ENCODE data around the gene FUT8.
"Not testable (repeated sequence)": the region's sequence is repeated elsewhere in the genome, so short reads cannot be mapped to it uniquely, and the experiment has no call there.

The FUT8 gene

DNA sequence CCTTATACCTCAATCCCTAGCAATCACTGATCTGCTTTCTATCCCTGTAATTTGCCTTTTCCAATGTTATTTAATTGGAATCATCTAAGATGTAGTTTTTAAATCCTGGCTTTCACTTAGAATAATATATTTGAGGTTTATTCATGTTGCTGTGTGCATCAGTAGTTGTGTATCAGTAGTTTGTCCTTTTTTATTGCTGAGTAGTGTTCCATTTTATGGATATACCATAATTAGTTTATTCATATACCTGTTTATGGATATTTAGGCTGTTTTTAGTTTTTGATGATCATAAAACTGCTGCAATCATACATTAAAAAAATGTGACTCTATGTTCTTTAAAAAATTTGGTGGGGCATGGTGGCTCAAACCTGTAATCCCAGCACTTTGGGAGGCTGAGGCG lies 43.7 kb downstream of the FUT8 start:
- DNase-seq, result no peak

- no peak for DNase-seq
Observed at GRCh38 chr14:65461730-65462129, 49.2 kb downstream of the FUT8 start.

- peak; percentile 35 for DNase-seq
Observed at GRCh38 chr14:65462411-65462810, 49.9 kb downstream of the FUT8 start.

DNA sequence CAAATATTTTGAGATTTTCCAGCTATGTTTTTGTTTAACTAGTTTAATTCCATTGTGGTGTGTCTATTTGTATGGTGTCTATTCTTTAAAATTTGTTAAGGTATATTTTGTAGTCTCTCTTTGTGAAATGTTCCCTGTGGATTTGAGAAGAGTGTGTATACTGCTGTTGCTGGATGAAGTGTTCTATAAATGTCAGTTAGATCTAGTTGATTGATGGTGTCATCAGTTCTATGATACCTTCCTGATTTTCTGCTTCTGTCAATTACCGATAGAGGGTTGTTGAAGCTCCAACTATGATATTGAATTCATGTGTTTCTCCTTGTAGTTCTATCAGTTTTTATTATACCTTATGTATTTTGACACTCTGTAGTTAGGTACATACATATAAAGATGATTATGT lies 53.1 kb downstream of the FUT8 start:
- no peak for DNase-seq

DNA sequence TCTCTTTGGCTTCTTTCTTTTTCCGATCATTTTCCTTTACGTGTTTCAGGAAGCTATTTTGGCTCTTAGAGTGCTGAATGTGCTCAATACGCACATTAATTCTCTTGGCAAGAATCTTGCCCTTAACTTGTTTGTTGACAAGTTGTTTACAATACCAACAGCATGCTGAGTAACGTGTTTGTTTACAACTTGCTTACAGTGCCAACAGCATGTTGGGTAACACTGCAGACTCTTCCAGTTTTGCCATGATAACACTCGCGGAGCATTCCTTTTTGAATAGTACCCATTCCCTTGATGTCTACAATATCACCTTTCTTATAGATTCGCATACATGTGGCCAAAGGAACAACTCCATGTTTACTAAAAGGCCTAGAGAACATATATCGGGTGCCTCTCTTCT lies 55.4 kb downstream of the FUT8 start:
- DNase-seq, result not testable (repeated sequence)

GRCh38 chr14:65469903-65470302 lies 57.4 kb downstream of the FUT8 start:
- DNase-seq, result no peak

- DNase-seq, result no peak
Observed at GRCh38 chr14:65470404-65470880, 57.9 kb downstream of the FUT8 start.

- DNase-seq, result no peak
Observed at GRCh38 chr14:65471038-65471878, 58.7 kb downstream of the FUT8 start.

DNA sequence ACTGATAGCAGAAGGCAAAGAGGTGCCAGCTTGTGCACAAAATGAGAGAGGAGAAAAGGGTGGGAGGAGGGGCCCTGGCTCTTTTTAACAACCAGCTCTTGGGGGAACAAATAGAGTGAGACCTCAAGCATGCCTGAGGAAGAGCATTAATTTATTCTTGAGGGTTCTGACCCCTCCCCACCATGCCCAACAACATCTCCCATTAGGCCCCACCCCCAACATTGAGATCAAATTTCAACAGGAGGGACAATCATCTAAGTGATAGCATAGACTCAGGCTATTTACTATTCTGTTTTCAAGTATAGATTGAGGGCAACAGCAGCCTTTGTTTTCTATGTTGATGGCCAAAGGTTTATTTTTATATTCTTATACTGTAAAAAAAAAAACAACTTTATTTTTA lies 59.7 kb downstream of the FUT8 start:
- no peak for DNase-seq

GRCh38 chr14:65476273-65476941 lies 63.9 kb downstream of the FUT8 start:
- DNase-seq, result no peak

GRCh38 chr14:65476942-65477318 lies 64.4 kb downstream of the FUT8 start:
- no peak for DNase-seq

DNA sequence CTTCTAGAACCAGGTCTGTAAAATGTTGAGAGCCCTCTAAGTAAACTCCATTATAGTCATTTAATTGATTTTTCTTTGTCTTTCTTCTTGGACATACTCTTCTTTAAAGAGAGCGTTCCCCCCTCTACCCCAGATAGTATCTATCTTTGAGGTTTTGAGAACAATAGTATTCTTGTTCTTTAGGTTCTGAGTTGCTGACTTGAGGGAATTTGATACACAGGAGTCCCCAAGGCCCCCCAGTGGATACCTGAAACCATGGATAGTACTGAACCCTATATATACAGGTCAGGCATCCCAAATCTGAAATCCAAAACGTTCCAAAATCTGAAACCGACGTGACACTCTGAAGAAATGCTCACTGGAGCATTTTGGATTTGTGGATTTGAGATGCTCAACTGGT lies 65.5 kb downstream of the FUT8 start:
- no peak for DNase-seq

- no peak for DNase-seq
Observed at GRCh38 chr14:65478596-65478995, 66.1 kb downstream of the FUT8 start.

- no peak for DNase-seq
Observed at GRCh38 chr14:65479386-65479785, 66.9 kb downstream of the FUT8 start.

DNA sequence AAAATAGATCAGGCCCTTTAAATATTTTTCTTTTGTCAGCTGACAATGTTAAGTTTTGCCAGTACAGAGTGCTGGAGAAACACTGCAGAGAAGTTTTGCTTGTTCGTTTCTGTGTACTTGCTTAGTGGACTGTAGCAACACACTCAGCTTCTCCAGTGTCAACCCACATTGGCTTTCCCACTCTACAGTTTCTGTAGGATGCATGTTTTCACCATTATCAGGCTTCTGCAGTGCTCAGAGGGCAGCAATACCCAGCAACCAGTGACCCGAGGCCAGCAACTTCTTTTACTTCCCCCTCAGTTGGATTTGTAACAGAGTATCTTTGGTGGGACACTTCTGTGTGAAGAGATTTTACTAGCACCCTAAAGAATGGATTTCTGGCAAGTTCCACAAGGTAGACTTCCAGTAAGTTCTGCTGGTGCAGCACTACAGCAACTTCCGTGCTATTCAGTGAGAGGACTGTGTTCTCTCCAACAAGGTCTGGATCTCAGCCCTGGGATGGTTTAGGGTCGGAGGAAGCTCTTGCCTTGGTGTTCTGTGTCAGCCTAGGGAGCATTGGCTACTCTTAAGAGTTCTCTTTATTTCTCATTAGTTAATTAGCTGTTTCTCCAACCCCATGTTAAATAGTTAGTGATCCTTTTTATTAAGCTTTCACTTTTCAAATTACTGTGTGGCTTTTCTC lies 70.4 kb downstream of the FUT8 start:
- no peak for DNase-seq

DNA sequence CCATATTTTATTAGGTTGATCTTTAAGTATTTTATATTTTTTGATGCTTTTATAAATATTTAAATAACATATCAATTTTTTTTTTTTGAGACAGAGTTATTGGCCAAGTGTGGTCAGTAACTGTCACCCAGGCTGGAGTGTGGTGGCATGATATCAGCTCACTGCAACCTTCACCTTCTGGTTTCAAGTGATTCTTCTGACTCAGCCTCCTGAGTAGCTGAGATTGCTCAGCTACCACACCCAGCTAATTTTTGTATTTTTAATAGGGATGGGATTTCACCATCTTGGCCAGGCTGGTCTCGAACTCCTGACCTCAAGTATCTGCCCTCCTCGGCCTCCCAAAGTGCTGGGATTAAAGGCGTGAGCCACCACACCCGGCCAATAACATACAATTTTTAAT lies 71.1 kb downstream of the FUT8 start:
- DNase-seq, result no peak

DNA sequence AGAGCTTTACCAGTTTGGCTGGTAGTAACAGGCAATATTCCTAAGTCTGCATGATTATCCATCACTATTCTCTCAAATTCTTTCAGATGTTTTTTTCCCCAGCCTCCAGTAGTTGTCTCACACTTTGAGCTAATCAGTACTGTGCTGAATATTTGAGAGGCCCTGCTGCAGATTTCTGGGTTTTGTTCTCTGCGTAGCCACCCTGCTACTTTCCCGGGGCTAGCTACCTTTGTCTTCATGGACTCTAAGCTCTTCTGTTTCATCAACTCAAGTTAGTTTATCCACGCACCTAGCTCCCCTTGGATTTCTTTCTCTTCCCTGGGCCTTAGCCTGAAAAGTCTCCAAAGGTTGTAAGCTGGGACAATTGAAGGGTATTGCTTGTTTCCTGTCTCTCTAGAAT lies 73.0 kb downstream of the FUT8 start:
- no peak for DNase-seq

GRCh38 chr14:65486863-65487262 lies 74.3 kb downstream of the FUT8 start:
- DNase-seq, result no peak

DNA sequence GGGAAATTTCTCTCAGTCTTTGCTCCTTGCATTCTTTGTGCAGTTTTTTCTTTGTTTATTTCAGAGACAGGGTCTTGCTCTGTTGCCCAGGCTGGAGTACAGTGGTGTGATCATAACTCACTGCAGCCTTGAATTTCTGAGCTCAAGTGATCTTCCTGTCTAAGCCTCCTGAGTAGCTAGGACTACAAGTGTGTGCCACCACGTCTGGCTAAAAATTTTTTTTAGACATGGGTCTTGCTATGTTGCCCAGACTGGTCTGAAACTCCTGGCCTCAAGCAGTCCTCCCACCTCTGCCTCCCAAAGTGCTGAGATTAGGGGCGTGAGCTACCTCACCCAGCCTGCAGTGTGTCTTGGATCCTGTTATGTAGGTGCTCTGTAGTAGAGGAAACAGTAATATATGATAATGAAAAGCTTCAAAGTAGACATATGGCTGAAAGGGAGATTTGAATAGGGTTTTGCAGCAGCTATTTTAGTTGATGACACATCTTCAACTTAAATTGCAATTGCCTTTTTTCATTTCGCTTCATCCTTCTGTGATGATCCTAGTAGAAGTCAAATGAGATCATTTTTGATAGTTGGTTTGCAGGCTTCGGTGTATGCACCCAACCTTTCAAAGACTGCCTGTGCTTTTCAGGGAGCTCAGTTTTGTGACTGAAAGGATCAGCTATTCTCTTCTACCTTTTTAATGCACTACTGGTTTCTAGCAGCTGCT lies 75.4 kb downstream of the FUT8 start:
- no peak for DNase-seq

GRCh38 chr14:65491274-65491673 lies 78.7 kb downstream of the FUT8 start:
- no peak for DNase-seq

- DNase-seq, result no peak
Observed at GRCh38 chr14:65492266-65492665, 79.7 kb downstream of the FUT8 start.

GRCh38 chr14:65495196-65495595 lies 82.7 kb downstream of the FUT8 start:
- DNase-seq, result no peak

All from stimulated activated CD4-positive, alpha-beta T cell treated with anti-CD3 and anti-CD28 coated beads, Interleukin-15, amount 100 ng/mL, for 24 hours (primary cell).